ENCODE measurements around the gene TRIM56. TPM values are rescaled to one million over a fixed set of nuclear protein-coding genes. Genes with fewer than 3 reads are reported as not detected.
A peak's percentile ranks its signal among the peaks of the same experiment; 100 is the strongest.

TRIM56 gene
- total and polyA plus RNA-seq, 8 donors = 7.6 to 26.5 (median 14.7) TPM

- intact Hi-C loops (cut with DNase I) = no loop called here
- H3K9me3 ChIP-seq = no peaks in the 10 kb centered on the region
- no peak for ATAC-seq
- TF ChIP-seq CTCF (IDR thresholded peaks at IDR 0.05) = no peak
- WGBS, 2 donors = 73 to 75% methylated on average over 6 of the region's 6 CpGs
- FAIRE-seq = no peak
- no peak for DNase-seq
- H3K27me3 ChIP-seq = peaks cover 0 to 6% (median 0%) of the 10 kb centered on the region in 4 donors
- no peaks in the 10 kb centered on the region for H3K36me3 ChIP-seq
- H3K4me1 ChIP-seq = no peaks in the 10 kb centered on the region
- H3K27ac ChIP-seq = no peak overlapping the region
- H3K4me3 ChIP-seq = no peak overlapping the region
These were observed 49.2 kb downstream of the TRIM56 start for GRCh38 chr7:101134399-101134980.

- peak in 3 of 4 donors; percentile 5 to 19 (median 8) for ATAC-seq
- no peaks in the 10 kb centered on the region for H3K9me3 ChIP-seq
- H3K36me3 ChIP-seq = no peaks in the 10 kb centered on the region
- 52 to 57% methylated on average over 9 of the region's 9 CpGs for WGBS, 2 donors
- H3K4me1 ChIP-seq = no peaks in the 10 kb centered on the region
- TF ChIP-seq CTCF (IDR thresholded peaks at IDR 0.05) = no peak
- H3K27ac ChIP-seq = peak overlapping the region in 2 of 4 donors; percentile 42 to 51
- no peak overlapping the region for H3K4me3 ChIP-seq
- intact Hi-C loops (cut with DNase I) = no loop called here
- H3K27me3 ChIP-seq = peaks cover 0 to 6% (median 0%) of the 10 kb centered on the region in 4 donors
- no peak for FAIRE-seq
- no peak for DNase-seq
These were observed 52.5 kb downstream of the TRIM56 start for GRCh38 chr7:101137651-101138212.

- FAIRE-seq = no peak
- WGBS, 2 donors = 5 to 6% methylated on average over 16 of the region's 16 CpGs
These were observed 53.1 kb downstream of the TRIM56 start for GRCh38 chr7:101138213-101138870.

DNA sequence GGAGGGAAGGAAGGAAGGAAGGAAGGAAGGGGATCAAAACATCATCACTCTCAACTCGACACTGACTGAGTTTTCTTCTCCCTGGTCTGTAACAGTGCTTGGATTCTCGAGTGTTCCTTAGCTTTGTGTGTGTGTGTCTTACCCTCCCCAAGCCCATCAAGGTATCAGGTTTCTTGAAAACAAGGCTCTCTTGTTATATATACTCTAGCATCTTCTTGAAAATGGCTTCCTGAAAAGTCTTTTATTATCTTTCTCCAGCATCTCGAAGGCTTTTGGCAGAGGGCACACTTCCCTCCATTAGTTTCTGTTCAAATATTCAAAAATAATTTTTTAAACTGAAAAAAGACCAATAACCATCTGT lies 55.0 kb downstream of the TRIM56 start:
- ATAC-seq (no peak), DNase-seq (no peak), FAIRE-seq (no peak)
- WGBS, 2 donors = 36 to 39% methylated on average over 3 of the region's 3 CpGs
- H3K4me1 ChIP-seq = peaks cover 0 to 4% (median 0%) of the 10 kb centered on the region in 3 donors
- peaks cover 0 to 6% (median 0%) of the 10 kb centered on the region in 4 donors for H3K27me3 ChIP-seq
- H3K27ac ChIP-seq = no peak overlapping the region
- no peak for TF ChIP-seq CTCF (IDR thresholded peaks at IDR 0.05)
- intact Hi-C loops (cut with DNase I) = loop anchor here in 2 of 3 donors (10.0 kb wide), 2 partner anchors 54 to 134 kb away; no protein-coding TSS in a partner anchor
- no peaks in the 10 kb centered on the region for H3K36me3 ChIP-seq
- no peaks in the 10 kb centered on the region for H3K9me3 ChIP-seq
- H3K4me3 ChIP-seq = no peak overlapping the region

More at GRCh38 chr7:101138213-101138870, 53.1 kb downstream of the TRIM56 start:
- Histone ChIP-seq H3K36me3 (no peaks in the 10 kb centered on the region), H3K4me3 (no peak overlapping the region), H3K9me3 (no peaks in the 10 kb centered on the region), H3K27ac (peak overlapping the region in 2 of 4 donors; percentile 42 to 51), H3K27me3 (peaks cover 0 to 6% (median 0%) of the 10 kb centered on the region in 4 donors), H3K4me1 (no peaks in the 10 kb centered on the region)
- intact Hi-C loops (cut with DNase I) = no loop called here
- DNase-seq = peak in 5 of 6 donors; percentile 67 to 83 (median 75)
- peak; percentile 46 to 68 (median 52) for TF ChIP-seq CTCF (IDR thresholded peaks at IDR 0.05)
- ATAC-seq = peak; percentile 90 to 96 (median 92)

Measured in pancreas (tissue), 10 donors.